Measurements from ENCODE around the gene TMEM131. TPM values are rescaled to one million over a fixed set of nuclear protein-coding genes. Genes with fewer than 3 reads are reported as not detected.
"Not testable (repeated sequence)": the region's sequence is repeated elsewhere in the genome, so short reads cannot be mapped to it uniquely, and the experiment has no call there.

The TMEM131 gene
- total RNA-seq, 1 donor from 2014 or later, result 59.4 TPM

- H3K36me3 ChIP-seq, result peaks cover 11% of the 10 kb centered on the region
- Mint-ChIP-seq H3K4me3 (no peak overlapping the region), H3K27ac (no peak overlapping the region), H3K9me3 (peaks cover 28% of the 10 kb centered on the region), H3K4me1 (no peaks in the 10 kb centered on the region), H3K36me3 (peaks cover 36% of the 10 kb centered on the region), H3K27me3 (ENCODE audit: insufficient read depth, low read depth) (no peaks in the 10 kb centered on the region)
- H2AFZ ChIP-seq (replicated peaks), result no peak overlapping the region
- H3K27me3 ChIP-seq, result no peaks in the 10 kb centered on the region
- H3K9me3 ChIP-seq (ENCODE audit: low read depth), result no peaks in the 10 kb centered on the region
- H3K27ac ChIP-seq, result no peak overlapping the region
- no peak overlapping the region for H3K9ac ChIP-seq
- no peaks in the 10 kb centered on the region for H3F3A ChIP-seq (ENCODE audit: low read depth)
- TF ChIP-seq CTCF (IDR thresholded peaks at IDR 0.05) (no peak), EZH2phosphoT487 (IDR thresholded peaks at IDR 0.05) (no peak), EZH2 (IDR thresholded peaks at IDR 0.05) (no peak)
- DNase-seq (ENCODE audit: low spot score), result no peak
- no peaks in the 10 kb centered on the region for H4K20me1 ChIP-seq (ENCODE audit: low read depth)
- H3K79me2 ChIP-seq (ENCODE audit: low read depth), result no peaks in the 10 kb centered on the region
- no peak overlapping the region for H3K4me3 ChIP-seq
- peaks cover 4% of the 10 kb centered on the region for H3K4me1 ChIP-seq
- no peak overlapping the region for H3K4me2 ChIP-seq
Measured at GRCh38 chr2:97885841-97886240, 109.9 kb downstream of the TMEM131 start.

GRCh38 chr2:97880334-97880733 lies 115.4 kb downstream of the TMEM131 start:
- Mint-ChIP-seq H3K27ac (no peak overlapping the region), H3K27me3 (ENCODE audit: insufficient read depth, low read depth) (no peaks in the 10 kb centered on the region), H3K36me3 (peaks cover 32% of the 10 kb centered on the region), H3K9me3 (peaks cover 37% of the 10 kb centered on the region), H3K4me1 (peaks cover 4% of the 10 kb centered on the region), H3K4me3 (no peak overlapping the region)
- Histone ChIP-seq H3K79me2 (ENCODE audit: low read depth) (peaks cover 16% of the 10 kb centered on the region), H3K4me1 (peaks cover 4% of the 10 kb centered on the region), H3K27ac (no peak overlapping the region), H3K36me3 (no peaks in the 10 kb centered on the region), H3K9me3 (ENCODE audit: low read depth) (no peaks in the 10 kb centered on the region), H3F3A (ENCODE audit: low read depth) (no peaks in the 10 kb centered on the region), H3K27me3 (no peaks in the 10 kb centered on the region), H2AFZ (replicated peaks) (no peak overlapping the region), H4K20me1 (ENCODE audit: low read depth) (no peaks in the 10 kb centered on the region), H3K4me3 (no peak overlapping the region), H3K4me2 (no peak overlapping the region), H3K9ac (no peak overlapping the region)
- no peak for DNase-seq (ENCODE audit: low spot score)
- no peak for TF ChIP-seq EZH2phosphoT487 (IDR thresholded peaks at IDR 0.05)
- no peak for TF ChIP-seq EZH2 (IDR thresholded peaks at IDR 0.05)
- TF ChIP-seq CTCF (IDR thresholded peaks at IDR 0.05), result no peak

GRCh38 chr2:97878865-97879264 lies 116.9 kb downstream of the TMEM131 start:
- Histone ChIP-seq H2AFZ (replicated peaks) (no peak overlapping the region), H3K27ac (no peak overlapping the region), H3F3A (ENCODE audit: low read depth) (no peaks in the 10 kb centered on the region), H3K4me1 (peaks cover 4% of the 10 kb centered on the region), H3K4me2 (no peak overlapping the region), H3K9ac (no peak overlapping the region), H3K4me3 (no peak overlapping the region), H3K36me3 (no peaks in the 10 kb centered on the region), H3K27me3 (no peaks in the 10 kb centered on the region), H4K20me1 (ENCODE audit: low read depth) (no peaks in the 10 kb centered on the region), H3K79me2 (ENCODE audit: low read depth) (peaks cover 16% of the 10 kb centered on the region), H3K9me3 (ENCODE audit: low read depth) (no peaks in the 10 kb centered on the region)
- Mint-ChIP-seq H3K27me3 (ENCODE audit: insufficient read depth, low read depth) (no peaks in the 10 kb centered on the region), H3K4me3 (no peak overlapping the region), H3K9me3 (peaks cover 30% of the 10 kb centered on the region), H3K27ac (no peak overlapping the region), H3K4me1 (peaks cover 4% of the 10 kb centered on the region), H3K36me3 (peaks cover 28% of the 10 kb centered on the region)
- no peak for DNase-seq (ENCODE audit: low spot score)
- no peak for TF ChIP-seq EZH2 (IDR thresholded peaks at IDR 0.05)
- TF ChIP-seq CTCF (IDR thresholded peaks at IDR 0.05), result no peak
- TF ChIP-seq EZH2phosphoT487 (IDR thresholded peaks at IDR 0.05), result no peak

- not testable (repeated sequence) for H3F3A ChIP-seq (ENCODE audit: low read depth); H4K20me1 ChIP-seq (ENCODE audit: low read depth); H3K4me1 ChIP-seq; H3K4me2 ChIP-seq; H3K27ac ChIP-seq; H3K9ac ChIP-seq; H3K27me3 Mint-ChIP-seq (ENCODE audit: insufficient read depth, low read depth); H3K4me1 Mint-ChIP-seq; H3K4me3 ChIP-seq; H2AFZ ChIP-seq (replicated peaks); H3K27ac Mint-ChIP-seq; H3K36me3 ChIP-seq; H3K4me3 Mint-ChIP-seq; H3K9me3 ChIP-seq (ENCODE audit: low read depth); H3K27me3 ChIP-seq; DNase-seq (ENCODE audit: low spot score)
- Mint-ChIP-seq H3K9me3 (peaks cover 32% of the 10 kb centered on the region), H3K36me3 (peaks cover 27% of the 10 kb centered on the region)
- H3K79me2 ChIP-seq (ENCODE audit: low read depth), result peaks cover 16% of the 10 kb centered on the region
Measured at GRCh38 chr2:97878317-97878716, 117.4 kb downstream of the TMEM131 start.
